GM21381 (cell line): ENCODE measurements around the gene TBC1D24.
"Not testable (repeated sequence)": the region's sequence is repeated elsewhere in the genome, so short reads cannot be mapped to it uniquely, and the experiment has no call there.

Experiments used
- ATAC-seq: cut with Tn5 transposase; IDR thresholded peaks from one replicate; pipeline ENCODE4 v1.9.1; 2021; ENCODE audit warnings: mild to moderate bottlenecking, moderate library complexity; ENCODE audit not compliant: unreplicated experiment

The TBC1D24 gene

DNA sequence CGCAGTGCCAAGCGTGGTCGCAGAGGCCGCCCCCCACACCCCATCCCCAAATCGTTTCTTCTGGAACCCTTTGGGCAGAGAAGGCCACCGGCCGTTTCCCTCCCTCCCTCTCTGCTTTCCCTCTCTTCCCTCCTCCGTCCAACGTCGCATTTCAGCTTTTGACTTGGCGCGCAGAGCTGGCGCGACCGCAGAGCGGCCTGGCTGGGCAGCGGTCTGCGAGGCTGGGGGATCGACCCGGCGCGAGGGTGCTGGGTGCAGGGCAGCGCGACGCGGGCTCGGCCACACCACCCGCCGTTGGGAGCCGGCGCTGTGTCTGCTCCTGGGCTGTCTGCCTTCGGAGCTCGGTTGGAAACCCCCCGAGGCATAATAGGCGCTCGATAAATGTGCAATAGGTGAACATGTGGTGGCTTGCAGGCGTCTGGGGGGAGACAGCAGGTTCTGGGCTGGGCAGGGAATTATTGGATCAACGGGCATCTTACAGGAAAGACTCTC is 6.6 kb upstream of the TBC1D24 start:
- ATAC-seq = no peak

DNA sequence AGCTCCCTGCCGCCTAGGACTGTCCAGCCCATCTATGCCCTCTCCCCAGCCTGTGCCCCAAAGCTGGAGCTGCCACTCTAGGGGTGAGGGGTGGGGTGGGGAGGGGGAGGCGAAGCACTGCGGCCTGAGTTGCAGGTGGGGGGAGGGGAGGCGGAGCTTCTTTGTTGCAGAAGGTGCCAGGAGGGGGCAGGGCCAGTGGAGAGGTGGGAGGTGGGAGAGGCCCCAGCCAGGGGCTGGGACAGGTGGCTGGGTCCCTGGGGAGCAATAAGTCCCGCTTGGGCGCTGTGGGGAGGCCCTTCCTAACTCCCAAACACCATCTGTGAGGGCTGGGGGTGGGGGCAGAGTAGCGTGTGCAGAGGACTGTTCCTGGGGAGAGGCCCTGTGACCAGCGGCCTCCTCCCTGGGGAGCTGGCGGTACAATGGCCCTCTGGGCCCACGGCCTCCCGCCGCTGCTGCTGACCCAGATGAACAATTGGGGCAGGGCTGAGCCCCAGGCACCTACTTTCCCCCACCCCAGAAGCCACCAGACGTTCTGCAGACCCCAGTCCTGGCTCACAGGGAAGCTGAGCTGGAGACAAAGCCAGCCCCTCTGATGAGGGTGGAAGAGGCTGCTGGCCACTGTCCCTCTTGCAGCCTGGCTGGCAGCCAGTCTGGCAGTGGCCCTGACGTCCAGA is 6.1 kb upstream of the TBC1D24 start:
- ATAC-seq = no peak

DNA sequence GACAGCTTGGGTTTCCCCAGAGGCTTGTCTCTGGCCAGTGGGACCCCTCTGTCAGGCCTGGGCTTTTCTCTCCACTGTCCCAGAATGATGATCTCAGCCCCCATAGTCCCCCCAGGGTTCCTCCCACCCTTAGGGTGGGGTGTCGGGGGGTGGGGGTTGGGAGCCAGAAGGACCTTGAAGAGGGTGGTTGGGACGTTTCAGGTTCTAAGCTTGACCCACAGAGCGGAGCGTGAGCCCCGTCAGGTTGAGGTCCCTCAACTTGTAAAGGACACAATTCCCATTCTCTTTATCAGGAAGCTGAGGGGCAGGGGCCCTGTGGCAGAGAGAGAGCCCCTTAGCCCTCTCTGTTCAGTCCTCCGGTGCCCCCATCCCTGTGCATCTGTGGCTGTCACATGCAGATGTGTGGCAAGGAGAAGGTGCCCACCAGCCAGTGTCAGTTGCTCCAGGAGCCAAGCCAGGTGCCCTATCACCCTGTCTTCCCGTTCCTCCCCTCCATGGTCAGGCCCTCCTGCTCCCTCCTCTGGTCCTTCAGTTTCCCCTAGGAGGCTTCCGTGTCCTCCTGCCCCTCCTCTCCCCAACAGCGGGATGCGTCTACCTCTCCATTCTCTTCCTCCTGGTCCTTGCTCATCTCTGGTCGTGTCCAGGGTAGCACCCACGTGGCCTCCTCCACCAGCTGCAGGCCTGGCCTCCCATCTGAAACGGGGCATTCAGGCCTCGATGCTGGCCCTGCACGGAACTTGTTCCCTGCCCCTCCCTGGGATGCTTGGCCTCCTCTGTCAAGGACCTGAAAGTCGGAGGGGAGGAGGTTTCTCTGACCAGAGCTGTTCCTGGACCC is 5.3 kb upstream of the TBC1D24 start:
- no peak for ATAC-seq

DNA sequence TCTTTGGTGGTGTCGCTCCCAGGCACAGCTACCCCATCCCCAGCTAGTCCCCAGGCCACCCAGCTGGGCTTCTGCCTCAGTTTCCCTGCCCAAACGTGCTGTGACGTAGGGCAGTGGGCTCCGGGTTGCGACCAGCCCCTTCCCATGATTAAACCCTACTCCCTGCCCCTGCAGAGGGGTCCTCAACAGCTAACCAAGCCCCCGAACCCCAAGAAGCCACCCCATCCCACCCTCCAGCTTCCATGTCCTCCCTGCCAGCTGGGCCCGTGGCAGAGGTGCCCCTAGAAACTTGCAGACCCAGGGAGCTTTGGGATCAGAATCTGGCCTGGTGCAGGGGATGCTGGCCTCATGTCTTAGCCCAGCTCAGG is 4.7 kb upstream of the TBC1D24 start:
- ATAC-seq = no peak

DNA sequence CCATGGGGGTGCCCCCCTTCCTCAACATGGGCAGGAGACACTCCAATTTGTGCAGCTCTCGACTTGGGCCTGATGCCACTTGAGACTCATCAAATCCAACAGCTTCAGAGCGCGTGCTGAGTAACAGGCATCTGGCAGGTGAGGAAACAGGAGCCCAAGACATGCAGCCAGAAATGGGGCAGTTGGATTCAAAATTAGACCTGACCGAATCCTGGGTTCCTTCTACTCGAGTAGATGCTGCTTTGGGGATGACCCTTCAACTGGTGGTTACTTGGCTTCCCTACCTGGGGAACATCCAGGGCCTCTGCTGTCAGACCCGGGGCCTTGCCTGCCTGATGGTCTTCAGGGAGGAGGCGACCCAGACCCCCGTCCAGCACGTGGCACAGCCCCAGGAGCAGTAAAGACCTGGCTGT is 4.3 kb upstream of the TBC1D24 start:
- no peak for ATAC-seq

DNA sequence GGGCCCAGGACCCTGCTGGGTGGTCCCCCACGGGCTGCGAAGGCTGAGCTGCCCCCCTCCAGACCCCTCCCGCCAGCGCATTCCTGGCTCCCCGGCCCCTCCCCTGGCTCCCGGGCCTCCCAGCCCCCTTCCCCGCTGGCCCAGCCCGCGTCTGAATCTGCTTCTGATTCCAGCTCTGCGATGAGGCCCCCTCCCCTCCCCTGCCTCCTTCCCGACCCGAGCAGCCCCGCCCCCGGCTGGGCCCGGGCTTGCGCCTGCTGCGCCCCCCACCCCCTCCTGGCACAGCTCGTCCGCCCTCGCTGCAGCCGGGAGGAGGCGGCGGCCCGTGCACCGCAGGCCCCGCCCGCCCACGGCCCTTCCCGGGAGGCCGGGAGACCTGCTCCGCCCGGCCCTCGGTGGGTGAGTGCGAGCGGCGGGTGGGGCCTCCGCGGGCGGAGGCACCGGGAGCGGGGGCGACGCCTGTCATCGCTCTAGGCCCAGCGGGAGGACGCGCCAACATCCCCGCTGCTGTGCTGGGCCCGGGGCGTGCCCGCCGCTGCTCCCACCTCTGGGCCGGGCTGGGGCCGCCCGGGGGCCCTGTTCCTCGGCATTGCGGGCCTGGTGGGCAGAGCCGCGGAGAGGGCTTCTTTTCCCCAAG is 3.8 kb upstream of the TBC1D24 start, which contains the start of gene NTN3:
Gene NTN3 (plus strand): TSS at position 282 of the 637 bp plus-strand sequence. CDS start 405 bp downstream, outside the sequence.
- no peak for ATAC-seq

DNA sequence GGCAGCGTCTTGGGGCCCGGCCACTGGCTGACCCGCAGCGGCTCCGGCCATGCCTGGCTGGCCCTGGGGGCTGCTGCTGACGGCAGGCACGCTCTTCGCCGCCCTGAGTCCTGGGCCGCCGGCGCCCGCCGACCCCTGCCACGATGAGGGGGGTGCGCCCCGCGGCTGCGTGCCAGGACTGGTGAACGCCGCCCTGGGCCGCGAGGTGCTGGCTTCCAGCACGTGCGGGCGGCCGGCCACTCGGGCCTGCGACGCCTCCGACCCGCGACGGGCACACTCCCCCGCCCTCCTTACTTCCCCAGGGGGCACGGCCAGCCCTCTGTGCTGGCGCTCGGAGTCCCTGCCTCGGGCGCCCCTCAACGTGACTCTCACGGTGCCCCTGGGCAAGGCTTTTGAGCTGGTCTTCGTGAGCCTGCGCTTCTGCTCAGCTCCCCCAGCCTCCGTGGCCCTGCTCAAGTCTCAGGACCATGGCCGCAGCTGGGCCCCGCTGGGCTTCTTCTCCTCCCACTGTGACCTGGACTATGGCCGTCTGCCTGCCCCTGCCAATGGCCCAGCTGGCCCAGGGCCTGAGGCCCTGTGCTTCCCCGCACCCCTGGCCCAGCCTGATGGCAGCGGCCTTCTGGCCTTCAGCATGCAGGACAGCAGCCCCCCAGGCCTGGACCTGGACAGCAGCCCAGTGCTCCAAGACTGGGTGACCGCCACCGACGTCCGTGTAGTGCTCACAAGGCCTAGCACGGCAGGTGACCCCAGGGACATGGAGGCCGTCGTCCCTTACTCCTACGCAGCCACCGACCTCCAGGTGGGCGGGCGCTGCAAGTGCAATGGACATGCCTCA is 3.1 kb upstream of the TBC1D24 start:
- no peak for ATAC-seq

DNA sequence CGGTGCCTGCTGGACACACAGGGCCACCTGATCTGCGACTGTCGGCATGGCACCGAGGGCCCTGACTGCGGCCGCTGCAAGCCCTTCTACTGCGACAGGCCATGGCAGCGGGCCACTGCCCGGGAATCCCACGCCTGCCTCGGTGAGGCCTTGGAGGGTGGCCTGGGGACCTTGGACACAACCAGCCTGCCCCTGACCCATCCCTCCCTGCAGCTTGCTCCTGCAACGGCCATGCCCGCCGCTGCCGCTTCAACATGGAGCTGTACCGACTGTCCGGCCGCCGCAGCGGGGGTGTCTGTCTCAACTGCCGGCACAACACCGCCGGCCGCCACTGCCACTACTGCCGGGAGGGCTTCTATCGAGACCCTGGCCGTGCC is 2.5 kb upstream of the TBC1D24 start:
- no peak for ATAC-seq

DNA sequence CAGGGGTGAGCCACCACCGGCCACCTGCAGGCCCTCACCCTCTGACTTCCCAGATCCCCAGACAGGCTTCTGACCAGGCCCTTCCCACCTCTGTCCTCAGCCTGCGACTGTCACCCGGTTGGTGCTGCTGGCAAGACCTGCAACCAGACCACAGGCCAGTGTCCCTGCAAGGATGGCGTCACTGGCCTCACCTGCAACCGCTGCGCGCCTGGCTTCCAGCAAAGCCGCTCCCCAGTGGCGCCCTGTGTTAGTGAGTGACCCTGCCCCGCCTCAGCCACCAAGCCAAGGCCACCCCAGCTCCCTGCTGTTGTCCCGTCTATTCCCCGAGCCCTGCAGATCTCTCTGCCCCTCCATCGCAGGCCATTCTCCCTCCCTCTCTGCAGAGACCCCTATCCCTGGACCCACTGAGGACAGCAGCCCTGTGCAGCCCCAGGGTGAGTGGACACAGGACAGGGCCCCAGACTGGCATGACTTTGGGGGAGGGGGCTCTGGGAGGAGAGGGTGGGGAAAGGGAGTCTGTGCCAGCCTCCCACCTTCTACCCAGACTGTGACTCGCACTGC is 2.0 kb upstream of the TBC1D24 start:
- ATAC-seq = no peak

DNA sequence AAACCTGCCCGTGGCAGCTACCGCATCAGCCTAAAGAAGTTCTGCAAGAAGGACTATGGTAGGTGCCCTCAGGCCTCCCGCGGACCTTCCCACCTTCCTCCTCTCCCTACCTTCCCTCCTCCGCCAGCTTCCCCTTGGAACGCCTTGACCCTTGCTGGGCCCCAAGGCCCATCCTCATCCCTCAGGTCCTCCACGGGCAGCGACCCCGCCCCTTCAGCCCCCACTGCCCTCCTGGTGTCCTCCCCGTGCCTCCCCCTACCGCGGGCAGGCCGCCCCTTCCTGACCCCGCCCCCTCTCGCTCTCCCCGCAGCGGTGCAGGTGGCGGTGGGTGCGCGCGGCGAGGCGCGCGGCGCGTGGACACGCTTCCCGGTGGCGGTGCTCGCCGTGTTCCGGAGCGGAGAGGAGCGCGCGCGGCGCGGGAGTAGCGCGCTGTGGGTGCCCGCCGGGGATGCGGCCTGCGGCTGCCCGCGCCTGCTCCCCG is 1.4 kb upstream of the TBC1D24 start:
- no peak for ATAC-seq

DNA sequence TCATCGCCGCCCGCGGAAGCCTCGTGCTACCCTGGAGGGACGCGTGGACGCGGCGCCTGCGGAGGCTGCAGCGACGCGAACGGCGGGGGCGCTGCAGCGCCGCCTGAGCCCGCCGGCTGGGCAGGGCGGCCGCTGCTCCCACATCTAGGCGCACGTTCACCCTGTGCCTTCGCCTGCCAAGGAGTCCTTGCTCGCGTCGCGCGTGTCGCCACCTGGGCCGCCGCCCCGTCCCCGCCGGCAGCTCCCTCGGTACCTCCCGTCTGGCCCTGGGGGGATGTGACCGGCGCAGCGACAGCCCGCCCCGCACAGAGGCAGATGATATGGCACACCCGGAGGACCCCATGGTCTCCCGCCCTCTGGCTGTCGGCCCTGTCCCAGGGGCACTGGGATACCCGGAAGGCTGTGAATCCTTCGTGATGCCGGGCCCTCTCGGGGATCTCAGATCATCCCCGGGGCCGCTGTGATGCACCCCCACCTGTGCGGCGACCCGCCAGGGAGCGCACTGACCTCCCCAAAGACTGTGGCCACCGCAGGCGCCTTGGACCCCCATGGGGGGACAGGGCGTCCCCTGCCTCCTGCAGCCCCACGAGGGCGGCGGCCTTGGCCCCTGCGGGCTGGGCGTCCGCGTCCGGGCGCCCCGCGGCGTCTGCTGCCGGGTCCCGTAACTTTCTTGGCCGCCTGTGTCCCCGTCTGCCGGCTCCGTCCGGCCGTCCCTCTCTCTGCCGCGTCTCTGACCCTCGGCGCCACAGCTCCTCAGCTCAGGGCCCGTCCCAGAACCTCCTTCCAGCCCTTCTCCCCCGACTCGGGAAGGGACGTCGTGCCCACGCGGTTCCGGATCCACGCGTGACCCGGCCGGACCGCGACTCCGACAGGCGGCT is 689 bp upstream of the TBC1D24 start:
- ATAC-seq = peak; percentile 17

DNA sequence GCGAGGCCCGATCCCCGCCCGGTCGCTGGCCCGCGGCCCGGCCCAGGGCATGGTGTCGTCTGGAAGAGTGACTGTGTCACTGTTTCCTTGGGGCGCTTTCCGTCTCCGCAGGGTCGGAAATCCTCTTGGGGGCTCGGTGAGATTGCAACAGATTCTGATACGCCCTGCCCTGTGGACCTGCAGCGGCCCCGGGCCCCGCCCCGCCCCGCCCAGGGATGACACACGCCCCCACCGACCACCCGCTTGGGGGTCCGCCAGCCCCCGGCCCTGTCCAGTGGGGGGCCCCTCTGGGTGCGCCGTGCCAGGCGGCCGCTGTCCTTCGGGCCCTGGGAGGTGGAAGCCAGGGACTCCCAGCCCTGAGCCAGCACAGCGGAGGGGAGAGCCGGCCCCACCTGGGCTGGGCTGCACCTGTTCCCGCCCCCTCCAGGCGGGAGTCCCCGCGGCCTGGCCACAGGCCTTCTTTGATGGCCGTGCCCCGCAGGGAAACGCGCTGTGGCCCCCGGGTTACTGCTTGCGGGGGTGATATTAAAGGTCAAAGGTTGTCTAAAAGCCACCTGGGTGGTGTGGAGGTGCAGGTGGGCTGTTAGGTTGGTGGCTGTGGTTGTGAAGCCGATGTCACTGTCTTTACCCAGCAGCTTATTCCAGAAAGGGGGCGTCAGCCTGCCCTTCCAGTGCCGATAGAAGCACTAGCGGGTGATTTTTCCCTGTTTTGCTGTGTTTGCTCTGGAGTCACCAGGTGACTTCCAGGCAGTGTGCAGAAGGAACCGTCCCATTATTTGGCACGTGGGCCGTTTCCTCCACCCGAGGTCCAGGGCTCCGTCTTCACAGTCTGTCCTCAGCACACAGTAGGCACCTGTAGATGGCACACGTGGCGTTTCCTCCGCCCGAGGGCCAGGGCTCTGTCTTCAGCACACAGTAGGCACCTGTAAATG is 752 bp downstream of the TBC1D24 start:
- peak; percentile 9 for ATAC-seq

DNA sequence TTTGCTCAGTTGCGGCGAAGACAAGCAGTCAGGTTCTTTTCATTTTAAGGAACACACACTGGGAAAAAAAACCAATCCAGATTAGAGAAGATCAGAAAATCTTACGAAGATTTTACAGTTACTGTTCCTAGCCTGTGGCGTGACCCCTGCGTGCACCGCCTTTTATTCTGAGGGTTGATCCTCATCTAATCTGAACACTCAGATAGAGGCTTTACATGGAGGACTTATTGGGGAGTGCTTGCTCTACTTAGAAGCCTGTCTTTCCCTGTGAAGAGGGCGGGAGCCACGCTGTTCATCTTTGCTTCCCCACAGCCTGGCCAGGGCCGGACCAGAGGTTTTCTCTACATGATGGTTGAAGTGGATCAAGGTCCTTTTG is 1.4 kb downstream of the TBC1D24 start:
- no peak for ATAC-seq

DNA sequence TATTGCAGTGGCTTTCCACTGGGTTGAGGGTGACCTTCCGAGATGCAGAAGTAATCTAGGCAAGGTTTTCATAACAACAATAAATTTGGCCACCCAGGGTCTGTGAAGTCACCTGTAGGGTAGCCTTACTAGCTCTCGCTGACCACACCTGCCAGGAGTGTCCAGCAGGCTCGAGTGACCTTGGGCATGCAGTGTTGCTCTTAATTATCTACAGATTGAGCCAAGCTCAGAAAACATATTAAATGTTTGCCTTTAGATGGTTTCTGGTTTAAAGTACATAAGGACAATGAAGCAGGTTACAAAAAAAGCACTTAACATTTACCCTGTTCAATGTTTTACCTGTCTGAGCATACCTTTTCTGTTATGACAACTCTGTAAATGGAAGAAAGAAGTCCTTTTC is 1.8 kb downstream of the TBC1D24 start:
- no peak for ATAC-seq

DNA sequence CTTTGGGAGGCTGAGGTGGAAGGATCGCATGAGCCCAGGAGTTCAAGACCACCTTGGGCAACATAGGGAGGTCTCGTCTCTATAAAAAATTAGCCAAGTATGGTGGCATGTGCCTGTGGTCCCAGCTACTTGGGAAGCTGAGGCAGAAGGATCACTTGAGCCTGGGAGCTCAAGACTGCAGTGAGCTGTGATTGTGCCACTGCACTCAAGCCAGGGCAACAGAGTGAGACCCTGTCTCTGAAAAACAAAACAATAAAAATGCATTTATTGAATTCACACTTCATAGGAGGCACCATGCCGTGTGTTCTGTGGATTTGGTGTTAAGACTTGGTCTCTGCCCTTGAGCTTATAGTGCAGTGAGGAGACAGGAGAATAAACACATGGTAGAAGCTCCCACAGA is 2.4 kb downstream of the TBC1D24 start:
- ATAC-seq = no peak

DNA sequence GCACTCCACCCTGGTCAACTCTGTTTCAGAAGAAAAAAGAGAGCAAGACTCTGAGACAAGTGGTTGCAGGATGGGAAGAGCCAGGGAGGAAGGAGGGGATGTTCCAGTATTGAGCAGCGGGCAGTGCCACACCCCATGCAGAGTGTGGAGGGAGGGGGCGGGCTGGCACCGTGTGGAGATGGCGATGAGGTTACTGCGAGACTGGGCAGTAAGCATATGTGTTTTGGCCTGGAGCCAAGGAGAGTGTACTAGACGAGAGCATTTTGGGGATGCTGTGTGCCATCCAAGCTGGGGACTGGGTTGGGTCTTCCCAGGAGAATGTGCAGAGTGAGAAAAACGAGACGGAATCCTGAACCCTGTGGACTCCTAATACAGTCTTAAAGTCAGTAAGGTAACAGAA is 3.4 kb downstream of the TBC1D24 start:
- no peak for ATAC-seq

DNA sequence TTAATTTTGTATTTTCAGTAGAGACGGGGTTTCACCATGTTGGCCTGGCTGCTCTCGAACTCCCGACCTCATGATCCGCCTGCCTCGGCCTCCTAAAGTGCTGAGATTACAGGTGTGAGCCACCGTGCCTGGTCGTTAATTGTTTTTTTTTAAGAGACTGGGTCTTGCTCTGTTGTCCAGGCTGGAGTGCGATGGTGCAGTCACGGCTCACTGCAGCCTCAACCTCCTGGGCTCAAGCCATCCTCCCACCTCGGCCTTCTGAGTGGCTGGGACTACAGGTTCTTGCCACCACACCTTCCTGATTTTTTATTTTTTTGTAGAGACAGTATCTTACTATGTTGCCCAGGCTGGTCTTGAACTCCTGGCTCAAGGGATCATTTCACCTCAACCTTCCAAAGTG is 5.1 kb downstream of the TBC1D24 start:
- ATAC-seq = not testable (repeated sequence)

DNA sequence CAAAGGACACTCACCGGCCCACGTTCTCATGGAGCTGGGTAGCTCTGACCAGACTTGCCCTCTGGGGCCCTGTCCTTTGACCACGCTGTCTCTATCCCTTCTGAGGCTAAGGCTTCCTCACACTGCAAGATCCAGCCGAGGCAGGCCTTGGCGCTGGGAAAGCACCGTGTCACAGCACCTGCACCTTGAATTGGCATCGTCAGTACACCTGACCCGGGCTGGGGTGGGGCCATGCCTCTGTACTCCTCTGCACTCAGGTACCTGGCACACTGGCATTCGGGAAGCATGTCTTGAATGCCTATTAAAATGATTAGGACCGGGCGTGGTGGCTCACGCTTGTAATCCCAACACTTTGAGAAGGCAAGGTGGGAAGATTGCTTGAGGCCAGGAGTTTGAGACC is 6.0 kb downstream of the TBC1D24 start:
- no peak for ATAC-seq
